GF-D8 (cell line): ENCODE data around the gene MYO5B.

ENCODE experiments used
- DNase-seq: peaks from one replicate; lab custom pipeline; 2025; lab: John Stamatoyannopoulos, UW

MYO5B gene

DNA sequence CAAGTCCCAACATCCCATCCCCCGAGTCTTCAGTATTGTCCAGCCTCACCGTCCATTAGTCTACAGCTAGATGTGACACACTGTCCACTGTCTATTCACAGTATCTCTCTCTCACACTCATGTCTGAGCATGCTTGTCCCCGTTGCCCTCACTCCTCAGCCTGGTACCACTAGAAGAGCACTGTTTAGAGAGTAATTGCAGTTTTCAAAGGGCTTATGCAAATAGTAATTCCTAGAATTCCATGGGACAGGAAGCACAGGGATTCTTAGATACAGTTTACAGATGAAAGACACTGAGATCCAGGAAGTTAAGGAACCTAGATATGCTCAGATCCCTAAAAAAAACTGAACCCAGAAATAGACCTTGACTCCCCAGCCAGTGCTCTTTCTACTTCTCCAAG lies 125.5 kb downstream of the MYO5B start:
- DNase-seq: no peak

DNA sequence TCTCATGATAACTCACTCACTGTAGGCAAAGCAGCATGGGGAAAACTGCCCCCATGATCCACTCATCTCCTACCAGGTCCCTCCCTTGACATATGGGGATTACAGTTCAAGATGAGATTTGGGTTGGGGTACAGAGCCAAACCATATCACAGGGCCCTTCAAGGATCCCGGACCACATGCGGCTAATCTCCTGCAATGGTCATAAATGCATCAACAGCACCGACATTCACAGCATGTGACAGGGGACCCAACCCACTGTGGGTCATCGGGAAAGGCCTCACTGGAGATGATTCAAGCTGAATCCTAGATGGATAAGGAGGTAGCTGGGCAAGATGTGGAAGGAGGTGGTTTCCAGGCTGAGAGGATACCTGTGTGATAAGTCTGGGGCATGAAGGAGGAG lies 129.4 kb downstream of the MYO5B start:
- no peak for DNase-seq

DNA sequence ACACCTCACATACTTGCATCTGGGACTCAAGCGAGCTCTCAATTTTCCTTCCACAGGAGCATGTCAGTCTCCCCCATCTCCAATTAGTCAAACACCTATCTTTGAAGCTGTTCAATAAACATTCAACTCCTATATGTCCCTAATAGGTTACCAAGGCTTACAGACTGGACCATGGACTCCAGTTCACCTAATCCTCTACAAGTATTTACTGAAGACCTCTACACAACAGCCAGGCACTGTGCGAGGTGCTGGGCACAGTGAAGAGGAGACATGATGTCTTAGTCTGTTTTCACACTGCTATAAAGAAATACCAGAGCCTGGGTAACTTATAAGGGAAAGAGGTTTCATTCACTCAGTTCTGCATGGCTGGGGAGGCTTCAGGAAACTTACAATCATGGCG lies 129.9 kb downstream of the MYO5B start:
- no peak for DNase-seq

DNA sequence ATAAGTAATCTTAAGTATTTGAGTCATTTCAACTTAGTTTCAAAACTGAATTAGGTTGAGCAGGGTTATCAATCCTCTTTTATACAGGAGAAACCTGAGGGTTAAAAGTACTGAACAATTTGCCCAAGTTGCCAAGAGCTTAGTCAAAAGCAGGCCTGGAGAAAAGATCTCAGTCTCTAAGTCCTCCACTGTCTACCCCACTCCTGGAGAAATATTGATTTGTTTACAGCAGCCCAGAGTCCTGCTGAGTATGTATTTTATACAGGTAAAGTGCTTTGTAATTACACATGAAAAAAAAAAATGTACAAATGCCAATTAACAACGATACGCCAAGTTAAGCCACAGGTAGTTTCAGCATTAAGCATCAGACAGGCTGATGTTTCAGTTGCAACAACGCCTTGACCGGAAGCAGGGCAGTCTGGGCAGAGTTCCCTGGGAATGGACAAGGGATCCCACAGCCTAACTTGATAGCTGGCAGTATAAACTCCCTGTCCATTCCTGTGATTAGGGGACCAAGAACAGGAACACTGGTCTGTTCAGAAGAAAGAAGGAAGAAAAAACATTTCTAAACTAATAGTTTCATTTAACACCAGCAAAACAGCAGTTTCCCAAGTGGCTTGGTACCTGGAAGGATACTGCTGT lies 132.9 kb downstream of the MYO5B start:
- no peak for DNase-seq

DNA sequence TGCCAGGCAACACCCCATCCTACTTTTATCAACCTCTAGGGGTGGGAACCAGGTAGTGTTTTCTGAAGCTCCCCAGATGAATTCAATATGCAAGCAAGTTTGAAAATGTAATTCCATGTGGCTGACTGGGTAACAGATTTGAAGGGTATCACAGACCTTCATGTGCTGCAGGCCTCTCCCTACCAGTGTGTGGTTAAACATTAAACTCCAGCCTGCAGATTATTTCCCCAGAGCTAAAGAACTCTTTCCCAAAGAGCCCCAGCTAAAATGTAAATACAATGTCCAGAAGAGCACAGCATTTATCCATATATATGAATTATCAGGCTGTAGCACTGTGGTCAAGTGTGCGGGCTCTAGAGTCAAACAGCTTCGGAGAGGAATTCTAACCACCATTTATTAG lies 134.1 kb downstream of the MYO5B start:
- DNase-seq: no peak

DNA sequence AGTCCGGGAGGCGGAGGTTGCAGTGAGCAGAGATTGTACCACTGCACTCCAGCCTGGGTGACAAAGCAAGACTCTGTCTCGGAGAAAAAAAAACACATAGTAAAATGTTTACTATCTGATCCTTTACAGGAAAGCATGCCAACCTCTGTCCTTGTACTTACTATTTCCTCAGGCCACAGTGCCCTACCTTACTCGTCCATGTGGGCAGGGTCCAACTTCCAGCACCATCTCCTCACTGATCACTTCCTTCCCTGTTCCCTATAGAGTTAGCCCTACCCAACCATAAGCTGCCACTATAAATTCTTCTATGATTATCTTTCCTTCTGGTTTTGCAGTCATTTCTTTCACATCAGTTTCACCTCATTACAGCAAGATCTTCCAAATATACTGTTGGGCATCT lies 136.2 kb downstream of the MYO5B start:
- no peak for DNase-seq

DNA sequence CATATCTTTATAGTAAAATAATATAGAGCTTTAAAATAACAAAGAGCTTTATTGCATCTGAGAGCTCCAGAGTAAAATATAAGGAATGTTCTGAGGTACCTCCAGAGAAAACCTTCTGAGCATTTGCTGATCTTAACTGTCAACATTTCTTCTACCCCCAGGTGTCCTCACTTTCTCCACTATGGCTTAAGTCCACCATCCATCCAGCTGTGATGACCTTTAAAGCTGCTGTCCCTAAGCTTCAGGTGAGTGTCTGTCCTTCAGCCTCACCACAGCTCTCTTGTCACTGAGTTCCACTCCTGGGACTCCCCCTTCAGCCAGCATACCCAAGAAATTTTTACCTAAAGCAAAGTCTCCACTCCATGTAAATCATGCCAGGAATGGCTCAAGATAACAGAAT lies 137.9 kb downstream of the MYO5B start:
- DNase-seq: no peak

DNA sequence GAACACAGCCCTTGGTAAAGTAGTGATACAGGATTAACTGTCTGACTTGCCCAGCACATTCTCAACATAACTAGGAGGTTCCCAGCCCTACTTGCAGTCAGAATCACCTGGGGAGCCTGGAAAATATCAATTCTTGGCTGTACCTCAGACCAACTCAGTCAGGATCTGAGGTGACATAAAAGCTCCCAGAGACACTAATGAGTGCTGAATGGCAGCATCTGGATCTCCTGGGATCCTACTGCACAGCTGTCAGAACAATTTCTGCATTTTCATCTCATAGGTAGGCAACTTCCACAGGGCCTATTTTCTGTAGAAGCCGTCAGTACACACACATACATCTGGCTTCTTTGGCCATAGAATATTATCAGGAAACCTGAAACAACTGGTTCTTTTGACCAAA lies 138.8 kb downstream of the MYO5B start:
- DNase-seq: no peak

DNA sequence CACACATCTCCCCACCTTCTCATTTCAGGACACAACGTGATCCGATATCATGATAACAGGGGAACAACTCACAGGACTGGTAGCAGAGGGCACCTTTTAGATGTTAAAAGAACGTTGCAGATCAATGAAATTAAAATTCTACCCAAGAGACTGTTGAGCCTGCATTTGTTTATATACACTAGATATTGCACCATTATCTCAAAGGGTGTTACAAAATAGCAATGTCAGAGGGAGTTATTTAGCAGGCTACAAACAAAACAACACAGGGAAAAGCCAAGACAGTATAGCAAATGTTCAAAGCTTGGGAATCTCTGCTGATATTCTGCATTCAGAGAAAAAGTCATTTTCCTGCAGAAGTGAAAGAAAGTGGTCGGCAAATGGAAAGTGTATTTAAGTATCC lies 139.5 kb downstream of the MYO5B start:
- no peak for DNase-seq

DNA sequence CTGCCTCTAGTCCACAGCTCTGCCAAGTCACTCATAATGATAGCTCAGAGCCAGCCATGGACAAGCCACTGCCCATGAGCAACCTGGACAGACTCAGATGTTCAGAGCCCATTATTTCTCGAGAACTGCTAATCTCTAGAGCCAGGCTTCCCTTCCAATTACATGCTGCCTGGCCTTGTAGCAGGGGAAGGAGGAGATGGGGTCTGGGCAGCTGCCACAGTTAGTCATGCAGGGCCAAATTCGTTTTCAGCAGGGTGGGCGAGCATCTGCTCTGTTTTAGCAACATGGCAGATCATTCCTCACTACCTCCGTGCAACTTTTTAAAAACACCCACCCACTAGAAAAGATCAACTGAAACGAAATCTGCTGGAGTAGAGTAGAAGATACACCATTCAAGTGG lies 141.8 kb downstream of the MYO5B start:
- DNase-seq: no peak

DNA sequence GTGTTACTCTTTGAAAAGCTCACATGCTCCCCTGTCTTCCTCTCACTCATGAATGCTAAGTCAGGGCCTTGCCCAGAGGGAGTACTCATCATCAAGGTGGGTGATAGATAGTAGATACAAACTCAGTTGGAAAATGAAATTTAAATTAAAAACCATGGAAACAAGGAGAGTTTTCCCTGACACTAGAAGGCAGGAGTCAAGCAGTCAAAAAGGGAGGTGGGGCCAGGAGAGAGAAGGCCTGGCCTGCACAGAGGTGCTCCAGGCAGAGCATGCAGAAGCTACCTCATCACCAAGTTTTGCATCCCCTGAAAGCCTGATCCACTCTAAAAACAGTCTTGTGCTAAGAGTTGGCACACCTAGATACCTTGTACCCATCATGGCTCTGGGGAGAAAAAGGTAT lies 143.7 kb downstream of the MYO5B start:
- DNase-seq: no peak

DNA sequence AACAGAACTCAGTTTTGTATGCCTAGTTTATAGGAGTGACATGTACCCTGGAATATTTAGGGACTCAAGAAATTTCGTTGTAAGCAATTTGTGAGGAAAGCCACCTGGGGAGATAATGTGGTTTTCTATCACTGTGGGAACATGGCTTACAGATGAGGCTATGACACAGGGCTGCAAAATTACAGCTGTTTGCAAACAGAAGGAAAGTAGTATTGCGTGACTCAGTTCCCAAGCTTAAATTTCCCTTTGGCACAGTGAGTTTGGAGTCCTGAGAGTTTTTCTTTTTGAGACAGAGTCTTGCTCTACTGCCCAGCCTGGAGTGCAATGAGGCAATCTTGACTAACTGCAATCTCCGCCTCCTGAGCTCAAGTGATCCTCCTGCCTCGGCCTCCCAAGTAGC lies 149.8 kb downstream of the MYO5B start:
- no peak for DNase-seq

DNA sequence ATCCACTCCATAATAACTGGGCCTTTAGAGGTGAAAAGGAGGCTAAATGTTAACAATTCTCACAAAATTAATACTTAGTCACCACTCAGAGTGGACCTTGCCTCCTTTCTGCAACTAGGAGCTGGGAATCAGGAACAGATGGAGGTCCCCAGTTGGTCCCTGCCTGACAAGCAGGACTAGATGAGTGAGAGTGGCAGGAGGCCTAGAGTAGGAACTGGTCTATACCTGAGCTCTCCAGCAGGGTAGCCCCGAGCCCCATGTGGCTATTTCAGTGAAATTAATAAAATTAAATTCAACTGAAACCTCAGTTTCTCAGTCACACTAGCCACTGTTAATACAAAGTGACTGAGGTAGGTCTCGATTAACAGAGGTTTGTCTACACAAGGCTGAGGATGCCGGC lies 150.5 kb downstream of the MYO5B start:
- no peak for DNase-seq

DNA sequence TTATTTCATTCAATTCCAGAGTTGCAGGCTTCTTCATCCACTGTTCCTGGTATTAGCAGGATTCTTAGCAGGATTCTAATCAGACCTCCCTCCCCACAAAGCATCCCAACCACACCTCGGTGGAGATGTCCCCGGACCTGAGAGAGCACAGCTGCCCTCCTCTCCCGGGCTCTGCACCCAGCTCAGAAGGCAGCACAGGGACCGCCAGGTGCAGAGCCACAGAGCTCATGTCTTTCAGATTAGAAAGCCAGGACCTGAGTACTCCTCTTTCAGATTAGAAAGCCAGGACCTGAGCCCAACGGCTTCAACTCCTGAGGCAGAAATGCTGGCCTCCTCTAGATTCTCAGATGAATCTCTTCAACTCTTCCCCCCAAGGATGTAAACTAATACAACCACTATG lies 152.3 kb downstream of the MYO5B start:
- DNase-seq: no peak

DNA sequence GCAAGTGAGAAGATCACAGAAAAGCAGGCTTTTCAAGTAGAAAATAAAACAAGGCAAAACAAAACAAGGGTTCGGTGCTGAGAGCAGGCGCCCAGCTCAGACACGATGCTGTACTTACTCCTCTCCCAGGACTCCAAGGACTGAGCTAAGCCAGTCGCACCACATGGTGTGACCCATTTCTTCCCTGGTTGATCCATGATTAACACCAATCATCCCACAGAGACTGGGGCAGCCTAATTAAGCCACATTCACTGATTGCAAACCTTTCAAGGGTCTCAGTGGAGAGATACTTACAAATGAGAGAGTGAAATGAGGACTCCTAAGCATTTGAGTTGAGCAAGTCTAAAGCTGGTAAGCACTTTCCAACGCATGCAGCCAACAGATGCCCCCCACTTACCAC lies 155.2 kb downstream of the MYO5B start:
- DNase-seq: no peak

DNA sequence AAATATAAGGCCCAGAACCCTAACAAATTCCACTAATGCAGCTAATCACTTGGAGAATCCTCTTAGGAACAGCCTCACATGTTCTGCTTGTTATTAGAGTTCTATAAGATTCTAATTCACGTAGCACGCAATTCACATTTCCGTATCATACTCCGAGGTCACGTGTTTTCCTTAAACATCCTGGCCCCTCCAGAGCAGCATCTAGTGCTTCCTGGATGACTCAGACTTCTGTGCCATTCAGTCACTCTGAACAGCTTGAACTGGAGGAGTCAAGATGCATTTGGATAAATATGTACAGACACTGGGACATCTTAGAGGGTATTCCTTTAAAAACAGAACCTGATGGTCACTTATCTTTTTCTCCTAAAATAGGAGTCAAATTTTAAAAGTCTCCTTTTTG lies 156.5 kb downstream of the MYO5B start:
- DNase-seq: no peak

DNA sequence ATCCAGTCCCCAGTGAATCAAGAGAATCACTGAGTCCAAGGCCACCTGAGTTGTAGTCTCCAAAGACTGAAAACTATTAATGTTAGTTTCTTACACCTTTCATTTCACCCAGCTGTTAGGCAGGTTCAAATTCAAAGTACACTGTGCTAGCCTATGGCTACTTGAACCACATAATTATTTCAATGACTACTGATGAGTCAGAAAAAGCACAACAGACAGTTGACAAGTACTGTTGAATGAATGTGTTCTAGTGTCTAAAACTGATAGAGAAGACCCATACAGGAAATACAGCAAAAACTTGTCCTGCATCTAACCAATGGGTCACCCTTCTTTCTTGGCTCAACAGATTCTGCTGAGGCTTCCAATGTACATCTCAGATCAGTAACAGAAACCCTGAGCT lies 160.9 kb downstream of the MYO5B start:
- DNase-seq: no peak

DNA sequence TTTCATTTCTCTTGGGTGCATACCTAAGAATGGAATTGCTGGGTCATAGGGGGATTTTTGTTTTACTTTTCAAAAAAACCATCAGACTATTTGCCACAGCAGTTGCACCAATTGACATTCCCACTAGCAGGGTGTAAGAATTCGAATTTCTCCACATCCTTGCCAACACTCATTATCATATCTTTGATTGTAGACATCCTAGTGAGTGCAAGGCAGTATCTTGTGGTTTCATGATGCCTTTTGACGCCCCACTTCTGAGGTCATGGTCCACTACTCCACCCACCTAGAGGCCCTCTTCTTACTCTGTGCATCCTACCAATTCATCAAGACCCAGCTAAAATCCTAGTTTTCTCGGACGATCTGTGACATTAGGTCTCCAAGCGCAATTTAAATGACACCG lies 161.9 kb downstream of the MYO5B start:
- no peak for DNase-seq

DNA sequence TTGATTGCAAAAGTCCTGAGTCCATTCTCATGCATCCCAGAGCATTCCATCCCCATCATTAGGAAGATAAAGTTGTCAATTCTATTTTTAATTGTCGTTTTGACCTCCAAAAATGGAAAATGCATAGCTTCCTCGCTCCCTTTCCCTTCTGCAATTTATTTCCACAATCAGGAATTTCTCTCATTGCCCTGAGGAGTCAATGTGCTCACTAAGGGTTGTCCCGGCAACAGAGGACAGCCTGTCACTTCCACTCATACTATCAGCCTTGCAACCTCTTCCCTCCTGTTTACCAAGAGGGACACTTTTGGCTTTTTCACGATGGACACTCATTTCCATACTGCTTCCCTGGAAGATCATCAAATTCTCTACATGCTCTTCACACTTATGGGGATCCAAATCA lies 164.8 kb downstream of the MYO5B start:
- DNase-seq: no peak

DNA sequence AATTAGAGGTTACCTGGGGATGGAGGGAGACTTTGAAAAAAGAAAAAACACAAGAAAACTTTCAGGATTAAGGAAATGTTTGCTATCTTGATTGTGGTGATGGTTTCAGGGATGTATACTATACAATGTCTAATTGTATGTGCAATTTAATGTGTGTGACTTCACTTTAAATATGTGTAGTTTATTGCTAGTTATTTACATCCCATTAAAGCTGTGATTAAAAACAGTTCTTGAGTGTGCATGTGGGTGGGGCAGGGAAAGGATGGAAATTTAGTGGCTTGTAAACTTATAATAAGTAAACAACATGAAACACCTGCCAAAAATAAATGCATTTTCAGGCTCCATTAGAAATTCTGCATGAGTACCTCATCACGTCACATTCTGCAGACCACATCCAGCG lies 167.0 kb downstream of the MYO5B start:
- no peak for DNase-seq

DNA sequence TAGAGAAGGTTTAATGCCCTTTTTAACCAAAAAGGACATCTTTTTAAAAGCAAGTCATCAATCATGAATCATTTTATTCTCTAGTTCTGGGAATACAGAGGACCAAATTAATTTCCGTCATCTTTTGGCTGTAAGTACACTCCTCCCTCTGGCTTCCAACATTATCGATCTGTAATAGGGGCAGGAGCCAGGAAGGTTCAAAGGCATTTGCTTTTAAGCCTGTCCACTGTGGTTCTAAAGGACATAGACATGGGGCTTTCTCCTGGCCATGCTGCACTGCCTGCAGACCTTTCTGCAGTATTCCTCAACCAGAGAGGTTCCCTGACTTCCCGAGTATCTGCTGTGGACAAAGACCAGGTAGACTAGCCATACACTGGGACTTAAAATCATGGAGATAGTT lies 170.5 kb downstream of the MYO5B start:
- no peak for DNase-seq

DNA sequence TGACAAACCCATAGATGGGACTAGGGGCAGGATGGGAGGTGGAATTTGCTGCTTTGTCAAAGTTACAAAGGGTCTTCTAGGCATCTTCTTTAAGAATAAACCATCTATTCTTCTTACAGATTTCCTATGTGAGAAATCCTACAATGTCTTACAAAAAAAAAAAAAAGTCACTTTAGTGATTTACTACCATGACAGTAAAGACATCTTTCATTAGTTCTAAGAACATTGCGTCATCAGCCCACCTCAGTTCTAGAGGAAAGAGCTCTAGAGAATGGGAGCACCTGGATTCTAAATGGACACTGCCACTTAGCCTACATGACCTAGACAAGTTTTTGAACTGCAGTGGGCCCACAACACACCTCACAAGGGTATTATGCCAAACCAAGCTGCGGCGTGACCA lies 172.0 kb downstream of the MYO5B start:
- DNase-seq: no peak

DNA sequence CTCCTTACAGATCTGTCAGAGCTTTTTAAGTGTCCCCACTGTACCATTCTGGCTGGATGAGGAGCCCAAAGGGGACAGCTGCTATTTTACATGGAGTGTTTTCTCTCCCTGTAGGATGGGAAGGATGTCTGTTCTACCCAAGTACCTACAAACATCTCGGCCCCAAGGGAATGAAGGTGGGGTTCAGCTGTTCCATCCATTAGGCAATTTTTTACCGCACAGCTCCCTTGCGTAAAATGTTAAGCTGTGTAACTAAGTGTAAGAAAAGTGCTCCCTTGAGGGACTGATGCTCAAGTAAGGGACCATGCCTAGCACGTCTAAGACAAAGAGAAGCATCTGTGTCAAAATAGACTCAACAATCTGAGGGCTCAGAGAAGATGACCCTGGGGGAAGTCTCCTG lies 180.3 kb downstream of the MYO5B start:
- DNase-seq: no peak

DNA sequence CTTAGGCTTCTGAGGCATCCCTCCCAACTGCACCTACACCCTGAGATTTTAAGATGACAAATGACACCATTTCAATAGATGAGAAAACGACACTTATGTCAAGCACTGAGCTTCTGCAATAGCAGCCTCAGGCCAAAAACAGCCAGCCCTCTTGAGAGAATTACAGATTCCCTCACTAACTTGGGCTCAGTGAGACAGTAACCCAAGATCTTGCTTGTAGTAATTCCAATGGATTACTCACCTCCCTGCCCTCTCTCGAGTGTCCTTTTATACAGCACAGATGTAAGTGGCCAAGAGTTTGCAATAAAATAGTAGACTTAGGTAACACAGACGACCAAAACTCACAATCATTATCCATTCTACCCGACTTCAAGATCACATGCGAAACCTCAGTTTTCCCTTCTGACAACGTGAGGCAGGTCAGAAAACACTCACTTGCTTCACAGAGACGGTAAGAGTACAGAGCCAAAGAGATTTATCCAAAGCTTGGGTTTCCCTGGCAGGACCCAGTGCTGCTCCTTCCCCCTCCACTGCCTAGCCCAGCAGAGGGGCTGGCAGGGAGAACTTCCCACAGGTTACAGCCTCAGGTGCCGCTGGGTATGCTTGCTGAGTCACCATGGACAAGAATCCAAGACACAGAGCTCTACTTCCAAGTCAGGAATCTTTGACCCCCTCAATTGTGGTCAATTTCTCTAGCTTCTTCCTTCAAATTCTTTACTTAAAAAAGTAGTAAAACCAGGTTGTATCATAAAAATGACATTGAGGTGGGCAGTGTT lies 181.4 kb downstream of the MYO5B start:
- no peak for DNase-seq
